ENCODE data around the gene PRR14.
"Not testable (repeated sequence)": the region's sequence is repeated elsewhere in the genome, so short reads cannot be mapped to it uniquely, and the experiment has no call there.

Gene PRR14

DNA sequence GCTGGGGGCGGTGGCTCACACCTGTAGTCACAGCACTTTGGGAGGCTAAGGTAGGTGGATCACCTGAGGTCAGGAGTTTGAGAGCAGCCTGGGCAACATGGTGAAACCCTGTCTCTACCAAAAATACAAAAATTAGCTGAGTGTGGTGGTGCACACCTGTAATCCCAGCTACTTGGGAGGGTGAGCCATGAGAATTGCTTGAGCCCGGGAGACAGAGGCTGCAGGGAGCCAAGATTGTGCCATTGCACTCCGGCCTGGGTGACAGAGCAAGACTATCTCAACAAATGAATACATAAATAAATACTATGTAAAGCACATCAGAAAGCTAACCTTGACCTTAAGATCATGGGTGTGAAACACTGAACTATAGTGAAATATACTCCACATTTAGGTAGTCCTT, 45.9 kb downstream of the PRR14 start:
- not testable (repeated sequence) for DNase-seq

- DNase-seq = no peak
These were observed 46.7 kb downstream of the PRR14 start for GRCh38 chr16:30697264-30698138.

- DNase-seq = peak; percentile 97
These were observed 47.5 kb downstream of the PRR14 start for GRCh38 chr16:30698139-30698815.

DNA sequence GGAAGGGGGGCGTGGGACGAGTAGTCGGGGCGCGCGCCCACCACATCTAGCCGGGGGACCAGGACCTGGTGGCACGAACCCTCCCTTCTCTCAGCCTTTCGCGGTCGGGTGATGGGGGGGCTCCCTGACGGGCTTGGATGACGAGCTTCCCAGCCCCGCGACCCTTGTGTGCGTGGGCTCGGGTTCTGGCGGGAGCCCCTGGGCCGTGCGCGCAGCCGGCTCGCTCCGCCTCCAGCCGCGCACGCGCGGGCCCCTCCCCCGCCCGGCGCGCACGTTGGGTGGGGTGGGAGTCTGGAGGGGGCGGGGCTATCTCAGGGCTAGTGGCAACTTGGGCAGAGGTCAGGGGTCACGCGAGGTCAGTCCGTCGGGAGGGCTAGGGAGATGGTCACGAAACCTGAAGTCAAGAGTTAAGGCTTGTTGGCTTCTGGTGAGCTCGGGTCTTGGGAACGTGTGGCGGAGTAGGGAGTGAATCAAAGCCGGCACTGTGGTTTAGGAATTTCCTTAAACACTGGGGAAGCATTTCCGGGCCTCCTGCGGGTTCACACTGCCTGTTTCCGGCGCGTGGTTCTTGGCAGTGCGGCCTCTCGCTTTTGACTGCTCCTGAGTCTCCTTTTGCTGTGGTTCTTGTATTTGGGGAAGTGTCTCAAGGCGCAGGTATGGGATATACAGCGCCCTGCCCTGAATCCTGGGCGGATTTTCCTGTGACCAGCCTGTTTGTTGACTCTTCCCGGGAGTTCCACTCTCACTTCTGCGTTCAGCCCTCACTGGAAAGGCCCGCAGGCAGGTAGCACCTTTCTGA, 48.3 kb downstream of the PRR14 start, which contains the start of gene SRCAP:
Gene SRCAP (plus strand): TSS at position 356 of the 799 bp plus-strand sequence. CDS start 1,654 bp downstream, outside the sequence.
- DNase-seq = peak; percentile 69

DNA sequence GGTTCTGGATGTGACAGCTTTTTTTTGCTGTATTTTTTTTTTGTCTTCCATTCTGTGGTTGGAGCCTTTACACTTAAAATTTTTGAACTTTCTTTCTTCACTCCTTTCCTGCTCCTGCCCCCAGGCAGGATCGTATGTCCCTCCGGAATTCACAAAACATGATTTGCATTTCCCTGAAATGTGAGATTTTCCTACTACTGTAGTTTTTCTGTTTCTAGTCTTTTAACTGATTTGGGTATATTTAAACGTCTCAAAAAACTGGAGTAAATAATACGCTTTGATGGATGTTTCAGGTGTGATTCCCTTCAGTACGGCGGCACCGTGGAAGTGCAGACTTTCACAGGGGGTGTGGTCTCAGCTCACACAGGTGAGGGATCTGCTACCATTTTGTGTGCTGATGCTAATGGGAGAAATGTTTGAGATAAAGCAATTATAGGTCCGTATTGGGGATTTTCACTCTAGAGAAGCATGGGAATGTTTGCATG, 48.9 kb downstream of the PRR14 start:
- no peak for DNase-seq

DNA sequence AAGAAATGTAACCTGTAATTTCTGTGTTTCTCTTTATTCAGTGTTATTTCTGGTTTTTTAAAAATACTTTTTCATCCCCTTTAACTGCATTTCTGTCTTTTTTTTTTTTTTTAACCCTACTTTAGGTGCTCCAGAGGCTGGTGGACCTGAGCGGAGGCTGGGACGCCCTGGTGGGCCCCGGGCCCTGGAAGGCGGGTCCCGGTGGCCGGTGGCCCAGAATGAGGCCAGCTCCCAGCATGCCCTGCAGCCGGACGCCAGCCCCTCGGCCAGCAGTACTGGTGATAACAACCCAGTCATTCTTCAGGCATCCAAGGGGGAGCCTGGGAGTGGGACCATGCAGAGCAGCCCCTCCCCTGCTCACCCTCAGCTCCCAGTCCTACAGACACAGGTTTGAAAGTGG, 49.7 kb downstream of the PRR14 start:
- no peak for DNase-seq

- DNase-seq = no peak
These were observed 50.2 kb downstream of the PRR14 start for GRCh38 chr16:30700971-30701370.

DNA sequence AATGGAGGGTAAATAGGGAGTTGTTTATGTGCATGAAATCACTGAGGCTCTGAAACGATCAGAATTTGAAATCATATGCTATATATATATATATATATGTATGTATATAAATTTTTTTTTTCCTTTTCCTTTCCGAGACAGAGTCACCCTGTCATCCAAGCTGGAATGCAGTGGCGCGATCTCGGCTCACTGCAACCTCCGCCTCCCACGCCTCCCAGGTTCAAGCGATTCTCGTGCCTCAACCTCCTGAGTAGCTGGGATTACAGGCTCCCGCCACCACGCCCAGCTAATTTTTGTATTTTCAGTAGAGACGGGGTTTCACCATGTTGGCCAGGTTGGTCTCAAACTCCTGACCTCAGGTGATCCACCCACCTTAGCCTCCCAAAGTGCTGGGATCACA, 52.3 kb downstream of the PRR14 start:
- not testable (repeated sequence) for DNase-seq

GRCh38 chr16:30703971-30704370, 53.2 kb downstream of the PRR14 start:
- no peak for DNase-seq

Measured in T1000 (cell line).